Aorta (tissue), 5 donors: ENCODE results near the gene EHF. TPM values are rescaled to one million over a fixed set of nuclear protein-coding genes. Genes with fewer than 3 reads are reported as not detected.

Source experiments
- ATAC-seq: fragments of 200-7000 bp; cut with Tn5 transposase; one replicate; pipeline ENCODE4 v1.9.1; 2022; ENCODE audit warnings: moderate library complexity; ENCODE audit not compliant: low FRiP score
- DNase-seq, 2 donors: peaks; one replicate each; pipeline ENCODE4 v3.0.0-alpha.2; 2020
- H3K27ac ChIP-seq, 2 donors: one replicate each; pipeline ENCODE4 v1.5.1; 2013; ENCODE audit warnings: low read length in 2 of 2, mild to moderate bottlenecking in 2 of 2, moderate library complexity in 2 of 2, control low read depth in 1 of 2, inconsistent platforms in 1 of 2, low read depth in 1 of 2
- H3K27me3 ChIP-seq, 2 donors: one replicate each; pipeline ENCODE4 v1.6.1; 2013; ENCODE audit warnings: control low read depth in 1 of 2, low read length in 1 of 2, mild to moderate bottlenecking in 1 of 2, moderate library complexity in 1 of 2; ENCODE audit not compliant: insufficient read depth in 2 of 2, control insufficient read depth in 1 of 2
- H3K36me3 ChIP-seq, 2 donors: one replicate each; pipeline ENCODE4 v1.6.1; 2013; ENCODE audit warnings: control low read depth in 1 of 2, low read length in 1 of 2, mild to moderate bottlenecking in 1 of 2; ENCODE audit not compliant: insufficient read depth in 2 of 2, control insufficient read depth in 1 of 2
- H3K4me1 ChIP-seq, 2 donors: one replicate each; pipeline ENCODE4 v1.6.1; 2013; ENCODE audit warnings: low read length in 2 of 2, control low read depth in 1 of 2, mild to moderate bottlenecking in 1 of 2, moderate library complexity in 1 of 2; ENCODE audit not compliant: insufficient read depth in 2 of 2, control insufficient read depth in 1 of 2
- H3K4me3 ChIP-seq, 2 donors: one replicate each; pipeline ENCODE4 v1.5.1; 2013; ENCODE audit warnings: low read length in 2 of 2, control low read depth in 1 of 2, mild to moderate bottlenecking in 1 of 2
- H3K9me3 ChIP-seq: one replicate; pipeline ENCODE4 v1.6.1; 2013; ENCODE audit warnings: mild to moderate bottlenecking, low read length; ENCODE audit not compliant: control insufficient read depth
- WGBS, 2 donors: extraction: QIAGEN DNeasy Blood & Tissue Kit; methylation state at CpG; one replicate each; pipeline ENCODE4 v1.1.7; 2013; 5-methylcytosine and 5-hydroxymethylcytosine counted together
- intact Hi-C, 2 donors: fragments of 100-400 bp; cut with DNase I; formaldehyde crosslinking; loops; one replicate each; pipeline versions ENCODE4 v1.14.2 to v1.15.0; 2022
- polyA plus RNA-seq, 2 donors: library from polyadenylated mRNA; stranded (reverse); fragments of 200-250 nt; gene quantifications; one replicate each; pipeline ENCODE4 v1.2.3, GENCODE V29; 2013
- total RNA-seq, 2 donors: library from RNA; stranded (reverse); fragmentation: NEBNext Ultra II Directional; extraction: Animal tissue kit (Norgen Biotek cat#: 25700); gene quantifications; one replicate each; pipeline ENCODE4 v1.2.1, GENCODE V29; 2021
- donor health status: healthy with polysubstance abuse.
- donor health status: Bipolar disorder and iron deficiency.
- donor health status: DM: no; HTN: no; CAD: no.
- donor health status: DM: no; HTN: no; CAD: no.
- donor health status: DM: yes; HTN: yes; CAD: no.

The EHF gene
- total and polyA plus RNA-seq, 4 donors, result 0.36 to 8.5 (median 0.75) TPM; not detected in 1

- ATAC-seq (no peak), DNase-seq (no peak)
- Histone ChIP-seq H3K4me3 (no peak overlapping the region), H3K9me3 (no peaks in the 10 kb centered on the region), H3K27ac (no peak overlapping the region), H3K36me3 (no peaks in the 10 kb centered on the region), H3K4me1 (no peaks in the 10 kb centered on the region), H3K27me3 (no peaks in the 10 kb centered on the region)
- WGBS, 2 donors, result 59 to 63% methylated on average over 5 of the region's 5 CpGs
- intact Hi-C loops, result no loop called here
These were observed 13.2 kb downstream of the EHF start for GRCh38 chr11:34633990-34634693.

- Histone ChIP-seq H3K27me3 (no peaks in the 10 kb centered on the region), H3K9me3 (no peaks in the 10 kb centered on the region), H3K27ac (no peak overlapping the region), H3K4me3 (no peak overlapping the region), H3K36me3 (no peaks in the 10 kb centered on the region), H3K4me1 (no peaks in the 10 kb centered on the region)
- ATAC-seq, result no peak
- intact Hi-C loops, result no loop called here
- 91 to 92% methylated on average over 2 of the region's 2 CpGs for WGBS, 2 donors
- DNase-seq, result no peak
These were observed 13.8 kb downstream of the EHF start for GRCh38 chr11:34634694-34635062.

GRCh38 chr11:34636127-34636526 lies 15.2 kb downstream of the EHF start:
- ATAC-seq, result no peak
- WGBS, 2 donors, result 95 to 100% methylated on average over 1 of the region's 1 CpG

GRCh38 chr11:34637303-34637702 lies 16.4 kb downstream of the EHF start:
- Histone ChIP-seq H3K4me3 (no peak overlapping the region), H3K27me3 (no peaks in the 10 kb centered on the region), H3K4me1 (no peaks in the 10 kb centered on the region), H3K36me3 (no peaks in the 10 kb centered on the region), H3K27ac (no peak overlapping the region), H3K9me3 (no peaks in the 10 kb centered on the region)
- intact Hi-C loops, result no loop called here
- no peak for DNase-seq
- ATAC-seq, result no peak
- 71 to 84% methylated on average over 5 of the region's 5 CpGs for WGBS, 2 donors

More at GRCh38 chr11:34636127-34636526, 15.2 kb downstream of the EHF start:
- DNase-seq, result no peak
- Histone ChIP-seq H3K4me3 (no peak overlapping the region), H3K9me3 (no peaks in the 10 kb centered on the region), H3K27ac (no peak overlapping the region), H3K36me3 (no peaks in the 10 kb centered on the region), H3K27me3 (no peaks in the 10 kb centered on the region), H3K4me1 (no peaks in the 10 kb centered on the region)
- intact Hi-C loops, result no loop called here

- H3K27me3 ChIP-seq, result no peaks in the 10 kb centered on the region
- no peak for ATAC-seq
These were observed 18.0 kb downstream of the EHF start for GRCh38 chr11:34638897-34639296.

GRCh38 chr11:34639545-34639944 lies 18.7 kb downstream of the EHF start:
- no peak overlapping the region for H3K27ac ChIP-seq
- ATAC-seq, result no peak

More at GRCh38 chr11:34638897-34639296, 18.0 kb downstream of the EHF start:
- intact Hi-C loops, result no loop called here
- WGBS, 2 donors, result 71 to 78% methylated on average over 3 of the region's 3 CpGs
- Histone ChIP-seq H3K4me3 (no peak overlapping the region), H3K36me3 (no peaks in the 10 kb centered on the region), H3K9me3 (no peaks in the 10 kb centered on the region), H3K4me1 (no peaks in the 10 kb centered on the region), H3K27ac (no peak overlapping the region)
- DNase-seq, result no peak

GRCh38 chr11:34640050-34640923 lies 19.4 kb downstream of the EHF start:
- Histone ChIP-seq H3K27me3 (no peaks in the 10 kb centered on the region), H3K4me1 (no peaks in the 10 kb centered on the region), H3K27ac (no peak overlapping the region), H3K9me3 (no peaks in the 10 kb centered on the region), H3K4me3 (no peak overlapping the region), H3K36me3 (no peaks in the 10 kb centered on the region)
- intact Hi-C loops, result no loop called here
- ATAC-seq (no peak), DNase-seq (no peak)
- WGBS, 2 donors, result 78 to 81% methylated on average over 8 of the region's 8 CpGs

More at GRCh38 chr11:34639545-34639944, 18.7 kb downstream of the EHF start:
- no peaks in the 10 kb centered on the region for H3K36me3 ChIP-seq
- WGBS, 2 donors, result 71 to 76% methylated on average over 4 of the region's 4 CpGs
- no peak overlapping the region for H3K4me3 ChIP-seq
- H3K4me1 ChIP-seq, result no peaks in the 10 kb centered on the region
- no peak for DNase-seq
- no peaks in the 10 kb centered on the region for H3K9me3 ChIP-seq
- H3K27me3 ChIP-seq, result no peaks in the 10 kb centered on the region
- intact Hi-C loops, result no loop called here

GRCh38 chr11:34640924-34641275 lies 20.0 kb downstream of the EHF start:
- DNase-seq, result no peak
- intact Hi-C loops, result no loop called here
- no peak overlapping the region for H3K4me3 ChIP-seq
- ATAC-seq, result no peak
- no peaks in the 10 kb centered on the region for H3K9me3 ChIP-seq
- no peaks in the 10 kb centered on the region for H3K36me3 ChIP-seq
- H3K4me1 ChIP-seq, result no peaks in the 10 kb centered on the region
- no peak overlapping the region for H3K27ac ChIP-seq
- 81 to 82% methylated on average over 2 of the region's 2 CpGs for WGBS, 2 donors
- H3K27me3 ChIP-seq, result no peaks in the 10 kb centered on the region

GRCh38 chr11:34641456-34641855 lies 20.6 kb downstream of the EHF start:
- intact Hi-C loops, result no loop called here
- no peaks in the 10 kb centered on the region for H3K9me3 ChIP-seq
- no peaks in the 10 kb centered on the region for H3K36me3 ChIP-seq
- ATAC-seq (no peak), DNase-seq (no peak)
- H3K4me1 ChIP-seq, result no peaks in the 10 kb centered on the region
- no peaks in the 10 kb centered on the region for H3K27me3 ChIP-seq
- 69% methylated on average over 5 of the region's 5 CpGs for WGBS, 2 donors
- no peak overlapping the region for H3K27ac ChIP-seq
- H3K4me3 ChIP-seq, result no peak overlapping the region
